ENCODE data around the gene LRRN2.

The LRRN2 gene

DNA sequence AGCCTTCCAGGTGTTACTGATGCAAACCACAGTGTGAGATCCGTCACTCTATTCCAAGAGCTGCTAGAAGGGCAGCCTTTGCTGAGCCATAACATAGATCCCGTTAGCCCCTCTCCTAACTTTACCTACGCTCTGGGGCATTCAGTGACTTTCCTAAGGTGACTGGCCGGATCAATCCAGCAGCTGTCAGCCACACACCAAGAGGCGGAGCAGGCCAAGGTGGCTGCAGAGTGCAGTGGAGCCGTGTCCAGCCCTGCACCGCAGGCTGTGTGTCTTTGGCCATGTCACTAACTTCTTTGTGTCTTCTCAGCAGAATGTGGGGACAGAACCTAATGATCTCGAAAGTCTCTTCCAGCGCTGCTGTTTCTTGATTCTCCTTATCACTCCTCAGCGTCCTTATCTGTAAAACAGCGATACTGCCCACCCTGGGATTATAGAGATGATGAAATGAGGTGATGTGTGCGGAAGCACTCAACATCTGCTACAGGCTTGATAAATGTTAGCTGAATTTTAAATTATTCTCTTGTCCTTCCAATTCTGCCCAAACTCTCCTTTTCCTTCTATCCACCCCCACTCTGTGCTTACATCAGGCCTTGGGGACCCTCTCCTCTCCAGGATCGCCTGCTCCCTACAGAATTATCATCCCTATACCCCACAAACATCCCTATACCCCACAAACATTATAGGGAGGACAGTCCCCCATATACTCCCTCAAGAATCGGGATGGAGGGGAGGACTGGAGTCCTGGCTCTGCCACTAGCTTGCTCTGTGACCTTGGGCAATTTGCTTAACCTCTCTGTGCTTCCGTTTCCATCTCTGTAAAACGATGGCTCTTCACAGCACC is 25.8 kb upstream of the LRRN2 start:
- TF ChIP-seq, protein P1, sequence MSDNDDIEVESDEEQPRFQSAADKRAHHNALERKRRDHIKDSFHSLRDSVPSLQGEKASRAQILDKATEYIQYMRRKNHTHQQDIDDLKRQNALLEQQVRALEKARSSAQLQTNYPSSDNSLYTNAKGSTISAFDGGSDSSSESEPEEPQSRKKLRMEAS (IDR thresholded peaks at IDR 0.05; ENCODE audit: low read depth, low read length) = no peak
- TF ChIP-seq, protein P2, sequence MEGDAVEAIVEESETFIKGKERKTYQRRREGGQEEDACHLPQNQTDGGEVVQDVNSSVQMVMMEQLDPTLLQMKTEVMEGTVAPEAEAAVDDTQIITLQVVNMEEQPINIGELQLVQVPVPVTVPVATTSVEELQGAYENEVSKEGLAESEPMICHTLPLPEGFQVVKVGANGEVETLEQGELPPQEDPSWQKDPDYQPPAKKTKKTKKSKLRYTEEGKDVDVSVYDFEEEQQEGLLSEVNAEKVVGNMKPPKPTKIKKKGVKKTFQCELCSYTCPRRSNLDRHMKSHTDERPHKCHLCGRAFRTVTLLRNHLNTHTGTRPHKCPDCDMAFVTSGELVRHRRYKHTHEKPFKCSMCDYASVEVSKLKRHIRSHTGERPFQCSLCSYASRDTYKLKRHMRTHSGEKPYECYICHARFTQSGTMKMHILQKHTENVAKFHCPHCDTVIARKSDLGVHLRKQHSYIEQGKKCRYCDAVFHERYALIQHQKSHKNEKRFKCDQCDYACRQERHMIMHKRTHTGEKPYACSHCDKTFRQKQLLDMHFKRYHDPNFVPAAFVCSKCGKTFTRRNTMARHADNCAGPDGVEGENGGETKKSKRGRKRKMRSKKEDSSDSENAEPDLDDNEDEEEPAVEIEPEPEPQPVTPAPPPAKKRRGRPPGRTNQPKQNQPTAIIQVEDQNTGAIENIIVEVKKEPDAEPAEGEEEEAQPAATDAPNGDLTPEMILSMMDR (IDR thresholded peaks at IDR 0.05; ENCODE audit: low read depth, low read length) = no peak
- TF ChIP-seq MYC (IDR thresholded peaks at IDR 0.05; ENCODE audit: low read depth, low read length) = no peak
- TF ChIP-seq POLR2A (IDR thresholded peaks at IDR 0.05; ENCODE audit: extremely low read depth, insufficient read length) = no peak
- H3K4me3 ChIP-seq (ENCODE audit: low read depth, low read length) = no peak overlapping the region
- DNase-seq (ENCODE audit: low read depth) = no peak

DNA sequence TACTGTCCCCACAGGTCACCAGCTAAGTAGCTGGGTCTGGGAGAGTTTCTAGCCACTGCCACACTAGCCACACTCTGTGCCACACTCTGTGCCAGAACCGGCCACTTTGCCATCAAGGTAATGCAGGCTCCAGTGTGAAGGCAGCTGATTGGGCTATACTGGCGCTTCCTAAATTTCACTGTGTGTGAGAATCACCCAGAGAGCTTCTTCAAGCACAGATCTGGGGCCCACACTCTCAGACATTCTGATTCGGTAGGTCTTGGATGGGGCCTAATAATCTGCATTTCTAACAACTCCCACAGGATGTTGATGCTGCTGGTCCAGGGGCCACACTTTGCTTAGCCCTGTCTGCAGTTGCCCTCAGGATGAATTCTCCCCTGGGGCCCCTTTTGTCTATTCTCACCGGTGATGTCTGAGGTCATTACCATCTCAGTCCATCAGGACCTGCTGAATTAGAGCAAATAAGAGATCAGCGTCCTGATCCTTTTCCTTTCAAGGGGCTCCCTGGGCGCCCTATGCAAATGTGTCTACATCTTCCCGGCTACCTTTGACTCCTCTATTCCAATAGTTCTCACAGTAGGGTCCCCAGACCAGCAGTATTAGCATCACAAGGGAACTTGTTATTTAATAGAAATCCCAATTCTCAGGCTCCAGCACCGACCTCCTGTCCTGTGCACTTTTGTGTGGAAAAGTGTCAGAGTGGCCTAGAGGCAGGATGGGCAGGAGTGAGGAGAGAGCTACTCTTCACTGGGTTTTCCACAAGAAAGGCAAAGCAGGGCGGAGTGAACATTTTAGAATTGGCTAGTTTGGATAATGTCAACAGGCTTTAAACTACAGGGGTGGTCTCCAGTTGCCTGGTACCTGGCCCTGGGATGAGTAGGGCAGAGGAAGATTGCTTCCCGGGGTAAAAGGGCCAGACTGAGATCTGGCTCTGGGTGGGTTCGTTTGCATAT is 24.7 kb upstream of the LRRN2 start:
- DNase-seq (ENCODE audit: low read depth) = no peak
- no peak overlapping the region for H3K4me3 ChIP-seq (ENCODE audit: low read depth, low read length)

DNA sequence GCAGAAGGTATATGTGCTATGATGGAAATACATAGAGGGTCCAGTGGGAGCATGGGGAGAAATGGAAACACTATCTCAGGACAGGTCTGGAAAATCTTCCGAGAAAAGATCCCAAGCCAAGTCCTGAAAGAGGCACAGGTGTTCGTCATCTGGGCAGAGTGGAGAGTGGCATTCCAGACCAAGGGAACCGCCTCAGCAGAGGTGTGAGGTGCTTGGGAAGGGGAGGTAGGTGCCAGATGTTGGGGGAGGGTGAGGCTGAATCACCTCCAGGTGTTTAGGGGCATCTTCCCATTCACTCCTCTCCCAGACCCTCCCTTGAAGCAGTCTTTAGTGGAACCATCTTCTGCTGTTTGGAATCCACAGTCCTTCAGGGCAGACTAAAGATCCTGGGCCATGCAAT is 23.5 kb upstream of the LRRN2 start:
- no peak for DNase-seq (ENCODE audit: low read depth)
- H3K4me3 ChIP-seq (ENCODE audit: low read depth, low read length) = no peak overlapping the region
- TF ChIP-seq, protein P1 (IDR thresholded peaks at IDR 0.05; ENCODE audit: low read depth, low read length) = no peak
- TF ChIP-seq, protein P2 (IDR thresholded peaks at IDR 0.05; ENCODE audit: low read depth, low read length) = no peak
- TF ChIP-seq POLR2A (IDR thresholded peaks at IDR 0.05; ENCODE audit: extremely low read depth, insufficient read length) (no peak), MYC (IDR thresholded peaks at IDR 0.05; ENCODE audit: low read depth, low read length) (no peak)

More for the DNA sequence above, 24.7 kb upstream of the LRRN2 start:
- TF ChIP-seq POLR2A (IDR thresholded peaks at IDR 0.05; ENCODE audit: extremely low read depth, insufficient read length) (no peak), MYC (IDR thresholded peaks at IDR 0.05; ENCODE audit: low read depth, low read length) (no peak)
- TF ChIP-seq, protein P2 (IDR thresholded peaks at IDR 0.05; ENCODE audit: low read depth, low read length) = no peak
- TF ChIP-seq, protein P1 (IDR thresholded peaks at IDR 0.05; ENCODE audit: low read depth, low read length) = no peak

DNA sequence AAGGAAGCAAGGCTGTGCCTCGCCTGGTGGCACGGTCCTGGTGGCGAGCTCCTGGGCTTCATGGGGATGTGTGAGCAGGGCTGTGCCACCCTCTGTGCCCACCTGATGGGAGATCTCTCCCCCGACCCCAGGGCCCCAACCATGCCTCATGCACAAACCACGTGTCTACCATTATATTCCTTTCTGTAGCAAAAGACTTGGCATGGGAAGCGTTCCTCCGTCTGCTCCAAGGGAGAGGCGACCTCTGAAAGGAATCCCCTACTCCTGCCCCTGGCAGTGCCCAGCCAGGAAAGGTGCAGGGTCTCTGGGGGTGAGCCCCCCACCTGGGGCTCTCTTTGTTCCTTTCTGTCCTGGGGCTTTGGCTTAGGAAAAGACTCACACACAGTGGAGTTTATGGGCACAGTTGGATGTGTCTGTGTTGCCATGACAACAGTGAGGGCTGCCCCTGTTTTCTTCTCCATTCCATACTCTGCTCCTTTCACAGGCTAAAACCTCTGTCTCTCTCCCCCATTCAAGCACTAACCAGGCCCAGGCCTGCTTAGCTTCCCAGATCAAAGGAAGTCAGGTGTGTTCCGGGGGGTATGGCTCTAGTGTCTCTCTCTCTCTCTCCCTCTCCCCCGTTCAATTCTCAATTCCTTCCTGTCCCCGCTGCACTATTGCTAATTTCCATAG is 21.4 kb upstream of the LRRN2 start:
- DNase-seq (ENCODE audit: low read depth) = no peak
- H3K4me3 ChIP-seq (ENCODE audit: low read depth, low read length) = no peak overlapping the region
- TF ChIP-seq, protein P2 (IDR thresholded peaks at IDR 0.05; ENCODE audit: low read depth, low read length) = no peak
- no peak for TF ChIP-seq POLR2A (IDR thresholded peaks at IDR 0.05; ENCODE audit: extremely low read depth, insufficient read length)
- no peak for TF ChIP-seq MYC (IDR thresholded peaks at IDR 0.05; ENCODE audit: low read depth, low read length)
- TF ChIP-seq, protein P1 (IDR thresholded peaks at IDR 0.05; ENCODE audit: low read depth, low read length) = no peak
